Tibial nerve (tissue), 4 donors: ENCODE data around the gene GSTM3.

ENCODE experiments used
- CTCF ChIP-seq, 5 experiments: fragments of 200-600 bp in 3 of 5; fragments of 450-650 bp in 2 of 5; sonication (generic) in 3 of 5; IDR thresholded peaks; one replicate each; pipeline ENCODE4 v1.5.1; 2016 to 2019; ENCODE audit warnings: antibody characterized with exemption in 5 of 5, mild to moderate bottlenecking in 3 of 5, moderate library complexity in 2 of 5
- EP300 ChIP-seq, 2 donors: sonication (generic); formaldehyde crosslinking; IDR thresholded peaks; one replicate each; pipeline ENCODE4 v1.6.1; 2017; ENCODE audit warnings: antibody characterized with exemption in 2 of 2, mild to moderate bottlenecking in 1 of 2
- POLR2A ChIP-seq, 2 donors: fragments of 450-650 bp; IDR thresholded peaks; one replicate each; pipeline ENCODE4 v1.6.1; 2017; ENCODE audit warnings: antibody characterized with exemption in 2 of 2, mild to moderate bottlenecking in 2 of 2, moderate library complexity in 2 of 2

- TF ChIP-seq POLR2A (IDR thresholded peaks at IDR 0.05): no peak
- peak; percentile 95 to 99 (median 96) for TF ChIP-seq CTCF (IDR thresholded peaks at IDR 0.05)
- peak; percentile 37 to 72 for TF ChIP-seq EP300 (IDR thresholded peaks at IDR 0.05)
Measured at GRCh38 chr1:109776911-109777310, 36.1 kb upstream of the GSTM3 start.
